GM19328 (cell line): ENCODE data around the gene NOP14.
"Not testable (repeated sequence)": the region's sequence is repeated elsewhere in the genome, so short reads cannot be mapped to it uniquely, and the experiment has no call there.

Experiments used
- ATAC-seq: cut with Tn5 transposase; IDR thresholded peaks from one replicate; pipeline ENCODE4 v1.9.1; 2021; ENCODE audit warnings: mild to moderate bottlenecking, moderate library complexity; ENCODE audit not compliant: unreplicated experiment

The NOP14 gene

GRCh38 chr4:2943364-2944090, 19.7 kb downstream of the NOP14 start:
- no peak for ATAC-seq

GRCh38 chr4:2942532-2943363, 20.5 kb downstream of the NOP14 start:
- ATAC-seq = no peak

GRCh38 chr4:2942037-2942531, 21.1 kb downstream of the NOP14 start:
- no peak for ATAC-seq

DNA sequence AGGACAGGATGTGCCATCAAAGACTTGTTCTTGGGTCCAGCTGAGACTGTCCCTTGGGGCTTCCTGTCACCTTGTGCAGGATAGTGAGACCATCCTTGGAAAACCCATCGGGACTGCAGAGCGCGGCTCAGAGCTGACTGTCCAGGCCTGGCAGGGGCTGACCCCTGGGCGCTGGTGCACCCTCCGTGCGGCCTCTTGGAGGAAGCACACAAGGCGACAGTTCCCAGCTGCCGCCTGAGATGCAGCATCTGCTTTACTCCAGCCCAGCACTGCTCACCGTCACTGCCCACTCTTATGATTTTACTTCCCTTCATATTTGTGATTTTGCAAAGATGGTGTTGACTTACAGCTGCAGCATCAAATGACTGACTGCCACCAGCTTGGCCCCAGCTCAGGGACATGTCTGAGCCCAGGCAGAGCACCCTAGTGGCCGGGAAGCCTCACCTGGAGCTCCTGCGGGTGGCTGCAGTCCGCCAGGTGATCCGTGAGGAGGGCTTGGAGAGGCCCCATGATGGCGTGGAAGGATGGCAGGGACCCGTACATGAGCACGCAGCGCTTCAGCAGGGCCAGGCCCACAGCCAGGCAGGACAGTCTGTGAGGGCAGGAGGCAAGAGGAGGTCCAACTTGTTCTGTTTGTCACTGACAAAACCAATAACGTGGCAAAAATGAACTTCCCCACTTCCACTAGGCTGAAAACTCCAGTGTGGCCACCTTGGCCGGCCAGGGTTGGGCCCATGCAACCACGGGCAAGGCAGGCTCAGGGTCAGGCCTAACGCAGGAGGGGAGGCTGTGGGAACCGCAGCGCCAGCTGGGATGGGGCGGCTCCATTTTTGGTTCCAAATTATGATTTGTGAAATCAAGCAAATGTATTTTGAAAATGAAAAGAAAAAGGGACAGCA, 21.8 kb downstream of the NOP14 start:
- no peak for ATAC-seq

DNA sequence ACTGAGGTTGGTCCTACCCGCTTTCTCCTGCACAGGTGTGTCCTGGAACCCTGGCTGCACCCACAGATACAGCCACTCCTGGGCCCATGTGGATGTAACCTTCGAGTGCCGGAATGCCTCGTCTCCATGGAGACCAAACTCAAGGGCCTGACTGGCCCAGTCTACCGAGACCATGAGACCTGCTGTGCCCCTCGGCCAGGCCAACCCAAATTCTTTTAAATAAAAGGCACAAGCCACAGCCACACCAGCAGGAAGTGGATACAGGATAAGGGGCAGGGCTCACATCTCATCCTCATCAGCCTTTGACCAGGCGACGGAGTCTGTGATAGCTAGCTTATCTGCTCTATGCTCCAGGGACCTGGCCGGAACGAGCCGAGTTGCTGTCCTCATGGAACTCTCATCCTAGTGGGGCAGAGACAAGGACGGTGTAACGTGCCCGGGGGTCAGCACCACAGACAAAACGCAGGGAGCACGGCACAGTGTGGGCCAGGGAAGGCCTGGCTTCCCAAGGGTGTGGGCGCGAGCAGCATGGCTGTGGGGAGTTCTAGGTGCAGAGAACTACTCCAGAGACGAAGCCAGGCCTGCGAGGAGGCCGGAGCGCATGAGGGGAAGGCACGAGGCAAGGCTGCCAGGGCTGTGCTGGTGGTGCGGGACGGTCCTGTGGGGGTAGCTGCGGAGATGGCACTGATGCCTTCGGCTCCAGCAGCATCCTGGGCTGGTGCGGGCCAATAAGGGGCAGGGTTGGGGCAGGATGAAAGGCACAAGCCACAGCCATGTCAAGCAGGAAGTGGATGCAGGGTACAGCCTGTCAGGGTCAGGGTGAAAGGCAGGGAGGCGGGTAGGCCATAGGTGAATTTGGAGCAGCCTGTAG, 22.7 kb downstream of the NOP14 start:
- no peak for ATAC-seq

DNA sequence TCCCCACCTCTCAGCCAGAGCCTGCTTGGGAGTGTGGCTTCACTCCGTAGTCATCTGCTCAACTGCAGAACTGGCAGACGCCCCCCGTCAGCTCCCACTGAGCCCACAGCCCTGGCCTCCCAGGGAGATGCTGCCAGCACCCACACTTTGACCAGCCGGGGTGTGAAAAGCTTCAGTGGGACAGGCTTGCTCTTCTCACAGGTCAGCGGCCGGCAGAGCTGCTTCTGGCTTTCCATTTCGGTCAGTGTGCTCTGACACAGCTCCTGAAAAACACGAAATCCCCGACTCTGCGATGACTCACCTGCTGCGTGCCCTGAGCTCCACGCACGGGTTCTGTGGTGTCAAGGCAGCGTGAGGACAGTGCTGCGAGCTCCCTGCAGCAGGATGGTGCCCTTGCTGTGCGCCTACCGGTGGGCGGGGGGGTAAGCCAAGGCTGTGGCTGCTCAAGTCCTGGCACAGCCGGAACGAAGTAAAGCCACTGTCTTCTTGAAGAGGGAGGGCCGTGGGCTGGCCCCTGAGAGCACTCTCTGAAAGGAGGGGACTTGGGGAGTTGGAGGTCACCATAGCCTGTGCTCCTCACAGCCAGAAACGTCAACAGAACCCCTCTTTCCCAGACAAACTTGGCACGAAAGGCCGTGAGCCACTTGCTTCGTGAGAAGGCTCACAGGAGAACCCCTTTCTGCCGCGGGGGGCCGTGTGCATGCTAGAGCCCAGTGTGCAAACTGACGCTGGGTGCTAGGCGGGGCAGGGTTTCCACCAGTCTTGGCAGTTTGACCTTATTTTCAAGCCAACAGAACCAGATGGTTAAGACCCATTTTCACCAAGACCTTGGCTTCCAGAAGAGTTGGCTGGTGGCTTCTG, 23.6 kb downstream of the NOP14 start:
- ATAC-seq = no peak

DNA sequence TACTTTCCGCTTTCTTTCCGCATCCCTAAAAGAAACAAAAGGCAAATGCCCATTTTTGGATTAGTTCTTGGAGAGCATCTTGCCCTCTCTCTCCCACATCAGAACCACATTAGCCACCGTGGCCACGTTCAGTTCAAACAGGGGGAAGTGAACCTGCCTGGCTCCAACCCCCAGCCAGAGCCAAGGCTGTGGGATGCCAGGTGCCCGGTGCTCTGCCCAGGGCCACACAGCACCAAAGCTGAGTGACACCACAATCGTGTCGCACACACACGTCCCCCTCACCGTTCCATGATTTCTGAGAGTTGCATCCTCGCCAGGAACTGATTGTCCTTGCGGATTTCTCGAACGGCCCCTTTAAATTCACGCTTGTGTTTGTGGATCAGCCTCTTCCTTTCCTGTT, 24.3 kb downstream of the NOP14 start:
- ATAC-seq = no peak

DNA sequence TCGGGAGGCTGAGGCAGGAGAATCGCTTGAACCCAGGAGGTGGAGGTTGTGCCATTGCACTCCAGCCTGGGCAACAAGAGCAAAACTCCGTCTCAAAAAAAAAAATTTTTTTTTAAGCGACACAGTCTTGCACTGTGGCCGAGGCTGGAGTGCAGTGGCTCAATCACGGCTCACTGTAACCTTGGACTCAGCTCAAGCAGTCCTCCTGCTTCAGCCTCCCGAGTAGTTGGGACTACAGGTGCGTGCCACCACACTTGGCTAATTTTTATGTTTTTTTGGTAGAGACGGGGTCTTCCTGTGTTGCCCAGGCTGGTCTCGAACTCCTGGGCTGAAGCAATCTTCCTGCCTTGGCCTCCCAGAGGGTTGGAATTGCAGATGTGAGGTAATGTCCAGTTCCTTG, 24.8 kb downstream of the NOP14 start:
- not testable (repeated sequence) for ATAC-seq

GRCh38 chr4:2937986-2938385, 25.2 kb downstream of the NOP14 start:
- ATAC-seq = no peak

GRCh38 chr4:2937146-2937857, 25.9 kb downstream of the NOP14 start:
- no peak for ATAC-seq

DNA sequence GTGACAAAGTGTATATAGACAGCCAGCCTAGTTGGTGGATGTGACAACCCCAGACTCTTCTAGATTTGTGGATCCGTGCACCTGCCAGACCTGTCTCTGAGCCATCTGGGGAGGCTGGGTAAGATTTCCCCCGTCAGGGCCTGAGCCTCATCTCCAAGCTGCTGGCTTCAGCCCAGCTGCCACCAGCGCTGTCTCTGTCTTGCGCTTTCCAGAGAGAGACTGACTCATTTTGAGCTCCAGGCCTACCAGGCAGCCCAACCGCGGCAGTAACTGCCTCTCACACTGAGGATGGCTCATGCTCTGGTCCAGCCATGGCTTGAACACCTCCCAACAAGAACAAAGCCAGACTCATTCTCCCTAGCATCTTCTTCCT, 26.4 kb downstream of the NOP14 start:
- no peak for ATAC-seq

- no peak for ATAC-seq
Observed at GRCh38 chr4:2935762-2936743, 27.2 kb downstream of the NOP14 start.

- peak; percentile 40 for ATAC-seq
Observed at GRCh38 chr4:2934813-2935761, 28.1 kb downstream of the NOP14 start.

DNA sequence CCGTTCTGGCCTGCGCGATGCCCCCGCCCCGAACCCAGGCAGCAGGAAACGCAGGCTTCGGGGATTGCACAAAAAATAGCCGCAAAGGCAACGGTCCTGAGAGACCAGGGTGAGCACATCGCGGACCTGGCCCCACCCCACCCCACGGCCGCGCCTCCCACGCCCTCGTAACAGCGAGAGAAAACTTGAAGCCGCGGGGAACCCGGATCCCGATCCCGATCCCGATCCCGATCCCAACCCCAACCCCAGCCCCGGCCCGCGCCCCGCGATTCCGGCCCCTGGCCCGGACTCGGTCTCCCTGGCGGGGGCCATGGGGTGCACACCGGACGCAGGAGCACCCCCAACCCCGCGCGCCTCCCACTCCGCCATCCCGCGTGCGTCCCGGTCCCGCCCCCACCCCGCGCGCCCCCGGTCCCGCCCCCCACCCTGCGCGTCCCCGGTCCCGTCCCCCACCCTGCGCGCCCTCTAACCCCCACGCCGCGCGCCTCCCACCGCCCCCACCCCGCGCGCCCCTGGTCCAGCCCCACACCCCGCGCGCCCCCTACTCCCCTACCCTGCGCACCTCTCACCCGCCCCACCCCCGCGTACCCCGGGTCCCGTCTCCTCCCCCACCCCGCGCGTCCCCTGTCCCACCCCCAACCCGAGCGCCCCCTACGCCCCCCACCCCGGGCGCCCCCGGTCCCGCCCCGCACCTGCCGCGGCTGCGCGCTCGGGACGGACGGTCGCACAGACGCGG, 29.0 kb downstream of the NOP14 start:
- ATAC-seq = no peak

GRCh38 chr4:2933566-2934076, 29.6 kb downstream of the NOP14 start:
- no peak for ATAC-seq
